H1 (cell line): ENCODE measurements around the gene CAMTA2. TPM values are rescaled to one million over a fixed set of nuclear protein-coding genes. Genes with fewer than 3 reads are reported as not detected.

ENCODE experiments used
- BACH1 ChIP-seq: IDR thresholded peaks from 2 replicates; pipeline ENCODE4 v1.6.1; 2012; ENCODE audit warnings: low read length, improper control_type of control experiment
- CHD1 ChIP-seq: IDR thresholded peaks from 2 replicates; pipeline ENCODE4 v1.6.1; 2012; ENCODE audit warnings: low read depth, low read length, improper control_type of control experiment
- EGR1 ChIP-seq: IDR thresholded peaks from 2 replicates; pipeline ENCODE4 v1.6.1; 2011; ENCODE audit warnings: low read depth, low read length, borderline replicate concordance
- EZH2 ChIP-seq: fragments of 200-600 bp; sonication (generic); IDR thresholded peaks from 2 replicates; pipeline ENCODE4 v1.7.1; 2012; ENCODE audit warnings: low read depth, mild to moderate bottlenecking, moderate library complexity, low read length, inconsistent platforms; ENCODE audit not compliant: severe bottlenecking
- FOSL1 ChIP-seq: IDR thresholded peaks from 2 replicates; pipeline ENCODE4 v1.6.1; 2011; ENCODE audit warnings: mild to moderate bottlenecking, low read depth, low read length, moderate library complexity; ENCODE audit not compliant: insufficient read depth
- GABPA ChIP-seq: IDR thresholded peaks from 2 replicates; pipeline ENCODE4 v1.6.1; 2011; ENCODE audit warnings: mild to moderate bottlenecking, low read length, moderate library complexity, borderline replicate concordance; ENCODE audit not compliant: insufficient read depth
- JUN ChIP-seq: IDR thresholded peaks from 2 replicates; pipeline ENCODE4 v1.6.1; 2011; ENCODE audit warnings: low read depth, mild to moderate bottlenecking, improper control_type of control experiment, low read length
- KDM4A ChIP-seq: IDR thresholded peaks from one replicate; pipeline ENCODE4 v1.7.1; 2012; ENCODE audit warnings: low read depth, mild to moderate bottlenecking, moderate library complexity, low read length, inconsistent platforms; ENCODE audit not compliant: severe bottlenecking
- MAFK ChIP-seq: IDR thresholded peaks from 2 replicates; pipeline ENCODE4 v1.6.1; 2012; ENCODE audit warnings: low read depth, mild to moderate bottlenecking, improper control_type of control experiment, low read length
- POLR2AphosphoS5 ChIP-seq: IDR thresholded peaks from 2 replicates; pipeline ENCODE4 v1.6.1; 2011; ENCODE audit warnings: low read depth, low read length
- RXRA ChIP-seq: IDR thresholded peaks from 2 replicates; pipeline ENCODE4 v1.6.1; 2011; ENCODE audit warnings: low read depth, mild to moderate bottlenecking, low read length, moderate library complexity; ENCODE audit not compliant: insufficient read depth
- SAP30 ChIP-seq: fragments of 300-600 bp; sonication (generic); IDR thresholded peaks from 2 replicates; pipeline ENCODE4 v1.7.1; 2012; ENCODE audit warnings: low read length, moderate library complexity, mild to moderate bottlenecking, inconsistent platforms; ENCODE audit not compliant: insufficient read depth, insufficient replicate concordance
- SRF ChIP-seq: IDR thresholded peaks from 2 replicates; pipeline ENCODE4 v1.6.1; 2011; ENCODE audit warnings: mild to moderate bottlenecking, low read depth, low read length, moderate library complexity
- TCF12 ChIP-seq: IDR thresholded peaks from 2 replicates; pipeline ENCODE4 v1.6.1; 2011; ENCODE audit warnings: low read depth, mild to moderate bottlenecking, low read length
- YY1 ChIP-seq: IDR thresholded peaks from 2 replicates; pipeline ENCODE4 v1.6.1; 2011; ENCODE audit warnings: low read depth, mild to moderate bottlenecking, low read length
- polyA plus RNA-seq, 7 experiments: library from polyadenylated mRNA; depleted of rRNA in 3 of 7; stranded (reverse) in 5 of 7; unstranded in 2 of 7; fragments of >200 nt in 5 of 7; fragments of 200-250 nt in 2 of 7; gene quantifications; 1 replicate in 5 of 7; 2 replicates in 1 of 7; 4 replicates in 1 of 7; pipeline versions ENCODE4 v1.2.1 to v1.2.3, GENCODE V29; 2011 to 2013; ENCODE audit warnings: missing spikeins in 2 of 7, mixed read lengths in 2 of 7
- total RNA-seq: library from RNA; stranded (reverse); fragmentation: NEBNext Ultra II Directional; extraction: Animal tissue kit (Norgen Biotek cat#: 25700); gene quantifications from 2 replicates; pipeline ENCODE4 v1.2.1, GENCODE V29; 2021
- TF ChIP-seq, protein P1 (sequence below): IDR thresholded peaks from 2 replicates; pipeline ENCODE4 v1.6.1; 2012; ENCODE audit warnings: inconsistent platforms

CAMTA2 gene
- total and polyA plus RNA-seq, 2 of the 8 experiments (the other 6 are each of a cell fraction or from before 2014, with no cell fraction given), result 5.5 to 12.0 TPM

DNA sequence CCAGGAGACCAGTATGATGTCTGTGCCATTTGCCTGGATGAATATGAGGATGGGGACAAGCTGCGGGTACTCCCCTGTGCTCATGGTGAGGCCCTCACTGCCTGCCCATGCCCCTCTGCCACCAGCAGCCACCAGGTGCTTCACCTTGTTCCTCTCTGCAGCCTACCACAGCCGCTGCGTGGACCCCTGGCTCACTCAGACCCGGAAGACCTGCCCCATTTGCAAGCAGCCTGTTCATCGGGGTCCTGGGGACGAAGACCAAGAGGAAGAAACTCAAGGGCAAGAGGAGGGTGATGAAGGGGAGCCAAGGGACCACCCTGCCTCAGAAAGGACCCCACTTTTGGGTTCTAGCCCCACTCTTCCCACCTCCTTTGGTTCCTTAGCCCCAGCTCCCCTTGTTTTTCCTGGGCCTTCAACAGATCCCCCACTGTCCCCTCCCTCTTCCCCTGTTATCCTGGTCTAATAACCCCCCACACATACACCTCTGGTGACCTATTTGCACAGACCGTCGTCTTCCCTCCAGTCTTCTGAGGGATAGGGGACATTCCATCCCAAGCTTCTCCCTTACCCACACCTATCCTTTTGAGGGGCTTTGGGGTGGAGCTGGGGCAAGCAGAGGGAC, 42.8 kb downstream of the CAMTA2 start (continued):
- TF ChIP-seq FOSL1 (no peak), TCF12 (no peak), JUN (no peak), SRF (no peak), CHD1 (no peak), YY1 (no peak), EGR1 (no peak), RXRA (no peak), MAFK (no peak), EZH2 (no peak), GABPA (no peak), KDM4A (no peak), POLR2AphosphoS5 (peak; percentile 80; the same call in 1 of the 2 replicates), BACH1 (no peak), SAP30 (no peak)
- TF ChIP-seq, protein P1, sequence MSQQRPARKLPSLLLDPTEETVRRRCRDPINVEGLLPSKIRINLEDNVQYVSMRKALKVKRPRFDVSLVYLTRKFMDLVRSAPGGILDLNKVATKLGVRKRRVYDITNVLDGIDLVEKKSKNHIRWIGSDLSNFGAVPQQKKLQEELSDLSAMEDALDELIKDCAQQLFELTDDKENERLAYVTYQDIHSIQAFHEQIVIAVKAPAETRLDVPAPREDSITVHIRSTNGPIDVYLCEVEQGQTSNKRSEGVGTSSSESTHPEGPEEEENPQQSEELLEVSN, result no peak
